Occipital lobe (tissue), 2 donors: ENCODE measurements around the gene FFAR3. TPM values are rescaled to one million over a fixed set of nuclear protein-coding genes. Genes with fewer than 3 reads are reported as not detected.
"Not testable (repeated sequence)": the region's sequence is repeated elsewhere in the genome, so short reads cannot be mapped to it uniquely, and the experiment has no call there.

ENCODE experiments used
- DNase-seq: peaks from one replicate; lab custom pipeline; 2025; lab: John Stamatoyannopoulos, UW
- total RNA-seq: library from RNA; depleted of rRNA; stranded (reverse); fragments of >200 nt; gene quantifications from one replicate; pipeline ENCODE4 v1.2.3, GENCODE V29; 2014

The FFAR3 gene
- total RNA-seq, 1 donor from 2014 or later = not detected

- no peak for DNase-seq
Observed at GRCh38 chr19:35373492-35373891, 15.2 kb downstream of the FFAR3 start.

- DNase-seq = not testable (repeated sequence)
Observed at GRCh38 chr19:35374031-35374430, 15.8 kb downstream of the FFAR3 start.

GRCh38 chr19:35375505-35376307 is 17.4 kb downstream of the FFAR3 start:
- no peak for DNase-seq

- no peak for DNase-seq
Observed at GRCh38 chr19:35377656-35378055, 19.4 kb downstream of the FFAR3 start.

- DNase-seq = no peak
Observed at GRCh38 chr19:35378356-35378755, 20.1 kb downstream of the FFAR3 start.

- DNase-seq = not testable (repeated sequence)
Observed at GRCh38 chr19:35379545-35379944, 21.3 kb downstream of the FFAR3 start.

- DNase-seq = no peak
Observed at GRCh38 chr19:35379992-35380391, 21.7 kb downstream of the FFAR3 start.

GRCh38 chr19:35380450-35381124 is 22.3 kb downstream of the FFAR3 start:
- DNase-seq = no peak

GRCh38 chr19:35381318-35381717 is 23.1 kb downstream of the FFAR3 start:
- no peak for DNase-seq

- DNase-seq = no peak
Observed at GRCh38 chr19:35381926-35382325, 23.7 kb downstream of the FFAR3 start.

- DNase-seq = no peak
Observed at GRCh38 chr19:35383536-35383935, 25.3 kb downstream of the FFAR3 start.

GRCh38 chr19:35388277-35389054 is 30.2 kb downstream of the FFAR3 start:
- DNase-seq = no peak

- DNase-seq = no peak
Observed at GRCh38 chr19:35389192-35389861, 31.1 kb downstream of the FFAR3 start.

- no peak for DNase-seq
Observed at GRCh38 chr19:35392742-35393715, 34.8 kb downstream of the FFAR3 start.

- no peak for DNase-seq
Observed at GRCh38 chr19:35395382-35396199, 37.3 kb downstream of the FFAR3 start.

GRCh38 chr19:35396240-35396885 is 38.1 kb downstream of the FFAR3 start:
- DNase-seq = no peak

- DNase-seq = no peak
Observed at GRCh38 chr19:35397064-35397463, 38.8 kb downstream of the FFAR3 start.

GRCh38 chr19:35398570-35398969 is 40.3 kb downstream of the FFAR3 start:
- no peak for DNase-seq

GRCh38 chr19:35399231-35399630 is 41.0 kb downstream of the FFAR3 start:
- no peak for DNase-seq
